Measurements from ENCODE around the gene ST7. TPM values are rescaled to one million over a fixed set of nuclear protein-coding genes. Genes with fewer than 3 reads are reported as not detected.

ST7 gene
- total RNA-seq, 1 donor from 2014 or later, result 17.0 TPM

GRCh38 chr7:117135553-117135891 is 182.2 kb downstream of the ST7 start:
- H3K27me3 ChIP-seq (ENCODE audit: control insufficient read depth, insufficient read depth, low read length), result no peaks in the 10 kb centered on the region
- H3K4me3 ChIP-seq (ENCODE audit: low read depth, low read length), result no peak overlapping the region
- TF ChIP-seq CTCF (IDR thresholded peaks at IDR 0.05; ENCODE audit: insufficient read depth, low read length, poor library complexity, severe bottlenecking), result no peak
- no peak for DNase-seq (ENCODE audit: low read depth)
- H3K36me3 ChIP-seq (ENCODE audit: control insufficient read depth, insufficient read depth, low read length), result no peaks in the 10 kb centered on the region

GRCh38 chr7:117137868-117138267 is 184.6 kb downstream of the ST7 start:
- H3K36me3 ChIP-seq (ENCODE audit: control insufficient read depth, insufficient read depth, low read length), result no peaks in the 10 kb centered on the region
- no peak for TF ChIP-seq CTCF (IDR thresholded peaks at IDR 0.05; ENCODE audit: insufficient read depth, low read length, poor library complexity, severe bottlenecking)
- no peak overlapping the region for H3K4me3 ChIP-seq (ENCODE audit: low read depth, low read length)
- H3K27me3 ChIP-seq (ENCODE audit: control insufficient read depth, insufficient read depth, low read length), result no peaks in the 10 kb centered on the region
- DNase-seq (ENCODE audit: low read depth), result no peak

- Histone ChIP-seq H3K27me3 (ENCODE audit: control insufficient read depth, insufficient read depth, low read length) (no peaks in the 10 kb centered on the region), H3K36me3 (ENCODE audit: control insufficient read depth, insufficient read depth, low read length) (no peaks in the 10 kb centered on the region), H3K4me3 (ENCODE audit: low read depth, low read length) (no peak overlapping the region)
- no peak for TF ChIP-seq CTCF (IDR thresholded peaks at IDR 0.05; ENCODE audit: insufficient read depth, low read length, poor library complexity, severe bottlenecking)
- no peak for DNase-seq (ENCODE audit: low read depth)
Observed at GRCh38 chr7:117138495-117138894, 185.2 kb downstream of the ST7 start.

- no peaks in the 10 kb centered on the region for H3K36me3 ChIP-seq (ENCODE audit: control insufficient read depth, insufficient read depth, low read length)
- H3K4me3 ChIP-seq (ENCODE audit: low read depth, low read length), result no peak overlapping the region
- TF ChIP-seq CTCF (IDR thresholded peaks at IDR 0.05; ENCODE audit: insufficient read depth, low read length, poor library complexity, severe bottlenecking), result no peak
- no peaks in the 10 kb centered on the region for H3K27me3 ChIP-seq (ENCODE audit: control insufficient read depth, insufficient read depth, low read length)
- DNase-seq (ENCODE audit: low read depth), result no peak
Observed at GRCh38 chr7:117138981-117139380, 185.7 kb downstream of the ST7 start.

GRCh38 chr7:117139397-117139984 is 186.2 kb downstream of the ST7 start:
- no peak for DNase-seq (ENCODE audit: low read depth)
- Histone ChIP-seq H3K36me3 (ENCODE audit: control insufficient read depth, insufficient read depth, low read length) (no peaks in the 10 kb centered on the region), H3K4me3 (ENCODE audit: low read depth, low read length) (no peak overlapping the region), H3K27me3 (ENCODE audit: control insufficient read depth, insufficient read depth, low read length) (no peaks in the 10 kb centered on the region)
- TF ChIP-seq CTCF (IDR thresholded peaks at IDR 0.05; ENCODE audit: insufficient read depth, low read length, poor library complexity, severe bottlenecking), result no peak

GRCh38 chr7:117140921-117141320 is 187.6 kb downstream of the ST7 start:
- no peak for DNase-seq (ENCODE audit: low read depth)
- no peaks in the 10 kb centered on the region for H3K36me3 ChIP-seq (ENCODE audit: control insufficient read depth, insufficient read depth, low read length)
- no peak overlapping the region for H3K4me3 ChIP-seq (ENCODE audit: low read depth, low read length)
- no peaks in the 10 kb centered on the region for H3K27me3 ChIP-seq (ENCODE audit: control insufficient read depth, insufficient read depth, low read length)
- no peak for TF ChIP-seq CTCF (IDR thresholded peaks at IDR 0.05; ENCODE audit: insufficient read depth, low read length, poor library complexity, severe bottlenecking)

Measured in kidney epithelial cell (primary cell).